Activated gamma-delta T cell (primary cell): ENCODE results near the gene BEND6.

Source experiments
- DNase-seq: peaks from one replicate; lab custom pipeline; 2025; lab: John Stamatoyannopoulos, UW

Gene BEND6

DNA sequence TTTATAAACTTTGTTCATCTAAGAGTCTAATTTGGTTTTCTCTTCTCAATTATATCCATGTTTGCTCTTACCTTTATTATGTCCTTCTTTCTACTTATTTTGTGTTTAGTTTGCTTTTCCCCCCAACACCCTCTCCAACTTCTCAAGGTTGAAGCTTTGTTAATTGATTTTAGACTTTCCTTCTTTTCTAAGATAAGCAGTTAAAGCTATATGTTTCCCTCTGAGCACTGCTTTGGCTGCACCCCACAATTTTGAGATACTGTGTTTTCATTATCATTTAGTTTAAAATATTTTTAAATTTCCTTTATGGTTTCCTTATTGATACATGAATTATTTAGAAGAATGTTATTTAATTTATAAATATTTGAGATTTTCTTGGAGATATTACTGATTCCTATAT lies 13.9 kb upstream of the BEND6 start:
- DNase-seq, result no peak

DNA sequence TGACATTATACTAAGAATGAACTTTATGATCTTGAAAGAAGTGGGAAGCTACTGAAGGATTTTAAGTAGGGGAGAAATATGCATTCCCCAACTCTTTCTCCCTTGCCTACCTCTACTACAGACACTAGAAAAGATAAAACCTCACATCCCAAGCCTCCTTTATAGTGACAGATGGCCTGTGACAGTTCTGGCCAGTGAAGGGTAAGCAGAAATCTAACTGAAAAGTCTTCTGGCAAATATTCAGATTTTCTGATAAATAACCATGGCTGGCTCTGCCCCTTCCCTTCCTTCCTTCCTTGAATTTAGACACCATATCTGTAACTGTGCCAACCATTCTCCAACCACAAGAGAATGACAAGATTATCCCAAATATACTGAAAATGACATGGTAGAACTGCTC lies 10.2 kb upstream of the BEND6 start:
- DNase-seq, result no peak

DNA sequence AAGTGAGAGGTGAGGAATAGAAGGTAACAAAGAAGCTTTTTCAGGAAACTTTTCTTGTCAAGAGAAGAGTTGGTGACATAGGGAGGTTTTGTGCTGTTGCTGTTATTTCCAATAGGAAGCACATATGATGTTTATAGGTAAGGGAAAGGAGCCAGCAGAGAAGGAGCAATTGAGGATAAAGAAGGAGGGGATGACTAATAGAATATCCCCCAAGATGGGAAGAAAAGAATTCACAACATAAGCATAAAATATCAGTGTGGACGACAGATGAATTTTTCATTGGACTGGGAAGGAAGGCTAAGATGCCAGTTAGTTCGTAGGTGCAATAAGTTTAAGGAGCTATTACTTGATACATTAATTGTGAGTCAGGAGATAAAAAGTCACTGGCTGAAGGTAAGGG lies 8.5 kb upstream of the BEND6 start:
- DNase-seq, result no peak

DNA sequence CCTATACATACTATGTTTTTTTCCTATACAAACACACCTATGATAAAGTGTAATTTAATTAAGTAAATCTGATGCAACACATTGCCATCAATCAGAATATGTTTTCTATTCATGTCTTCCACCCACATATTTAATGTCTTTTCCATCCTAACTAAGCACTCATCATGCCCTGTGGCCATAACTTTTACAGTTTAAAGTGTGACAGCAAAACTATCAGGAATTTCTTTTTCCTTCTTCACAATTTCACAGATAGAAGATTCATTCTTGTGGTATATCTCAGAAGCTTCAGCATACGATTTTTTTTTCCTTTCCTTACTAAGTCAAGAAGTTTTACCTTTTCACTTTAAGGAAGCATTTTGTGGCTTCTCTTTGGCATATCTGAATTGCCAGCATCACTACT lies 7.0 kb upstream of the BEND6 start:
- no peak for DNase-seq

DNA sequence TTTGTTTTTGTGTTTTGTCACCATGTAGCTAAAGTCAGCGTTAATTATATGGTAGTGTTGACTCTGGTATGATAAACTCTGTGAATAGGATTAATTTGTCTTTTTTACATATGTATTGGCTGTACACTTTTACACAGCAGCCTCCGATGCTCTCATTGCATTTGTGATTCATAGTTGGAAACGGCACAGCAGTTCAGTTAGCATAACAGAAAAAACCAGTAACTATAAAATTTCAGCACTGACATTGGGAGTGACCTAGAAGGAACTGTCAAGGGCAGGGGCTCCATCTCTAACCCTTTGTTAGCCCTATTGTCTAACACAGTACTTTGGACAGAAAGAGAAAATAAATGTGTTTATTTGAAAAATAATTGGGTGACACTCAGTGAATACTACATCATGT lies 5.6 kb upstream of the BEND6 start:
- no peak for DNase-seq

DNA sequence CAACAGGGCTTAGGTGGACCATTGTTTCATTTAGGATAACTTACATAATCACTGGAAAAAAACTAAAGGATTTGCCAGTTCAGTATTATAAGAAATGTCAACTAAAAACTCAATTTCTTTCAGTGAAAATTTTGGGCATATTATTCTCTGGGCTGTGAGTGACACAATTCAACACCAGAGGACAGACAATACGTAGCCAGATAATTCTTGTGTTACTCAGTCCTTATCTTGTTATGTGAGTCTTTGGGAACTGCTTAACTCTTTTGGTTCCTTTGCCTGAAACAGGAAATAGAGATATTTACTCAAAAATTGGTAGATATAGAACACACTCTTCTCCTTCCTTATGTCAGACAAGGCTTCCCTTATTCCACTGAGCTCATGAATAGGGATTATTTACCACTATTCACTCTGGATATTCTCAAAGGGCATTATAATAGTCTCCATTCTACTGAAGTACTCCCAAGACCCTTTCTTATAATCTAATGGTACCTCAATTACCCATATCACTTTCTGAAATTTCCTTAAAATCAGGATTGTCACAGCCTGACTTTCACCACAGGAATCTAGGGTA lies 4.9 kb upstream of the BEND6 start:
- no peak for DNase-seq

DNA sequence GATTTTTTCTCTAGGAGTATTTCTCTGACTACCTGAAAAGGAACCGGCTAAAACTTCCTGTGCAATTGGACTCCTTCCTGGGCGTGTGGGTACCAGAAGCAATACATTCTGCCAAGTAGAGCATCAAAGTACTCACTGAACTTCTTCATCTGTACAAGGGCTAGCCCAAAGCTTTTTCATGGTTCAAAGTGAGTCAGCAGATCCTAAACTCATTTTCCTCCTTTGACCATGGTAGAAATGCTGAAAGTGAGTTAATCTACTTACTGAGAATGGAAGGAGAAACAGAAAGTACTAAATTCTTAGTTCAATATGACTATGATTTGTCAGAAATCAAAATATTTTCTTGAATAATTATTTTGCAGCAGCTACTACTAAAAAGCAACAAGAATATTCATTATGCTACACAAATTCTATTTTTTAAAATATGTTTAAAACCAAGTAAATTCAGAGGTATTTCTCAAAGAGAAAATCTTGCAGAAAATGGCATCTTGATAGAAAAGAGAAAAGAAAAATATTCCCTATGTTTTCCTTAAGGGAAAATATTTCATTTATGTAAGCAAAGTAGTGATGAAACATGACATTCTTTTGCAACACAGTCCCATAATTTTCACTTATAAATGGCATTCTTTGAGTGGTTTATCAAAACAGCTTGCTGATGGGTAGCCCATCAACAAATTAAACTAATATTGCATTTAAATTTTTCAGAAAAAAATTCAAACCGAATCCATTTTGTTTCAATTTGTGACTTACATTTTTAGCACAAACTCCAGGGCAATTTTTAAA lies 3.7 kb upstream of the BEND6 start:
- DNase-seq, result no peak

DNA sequence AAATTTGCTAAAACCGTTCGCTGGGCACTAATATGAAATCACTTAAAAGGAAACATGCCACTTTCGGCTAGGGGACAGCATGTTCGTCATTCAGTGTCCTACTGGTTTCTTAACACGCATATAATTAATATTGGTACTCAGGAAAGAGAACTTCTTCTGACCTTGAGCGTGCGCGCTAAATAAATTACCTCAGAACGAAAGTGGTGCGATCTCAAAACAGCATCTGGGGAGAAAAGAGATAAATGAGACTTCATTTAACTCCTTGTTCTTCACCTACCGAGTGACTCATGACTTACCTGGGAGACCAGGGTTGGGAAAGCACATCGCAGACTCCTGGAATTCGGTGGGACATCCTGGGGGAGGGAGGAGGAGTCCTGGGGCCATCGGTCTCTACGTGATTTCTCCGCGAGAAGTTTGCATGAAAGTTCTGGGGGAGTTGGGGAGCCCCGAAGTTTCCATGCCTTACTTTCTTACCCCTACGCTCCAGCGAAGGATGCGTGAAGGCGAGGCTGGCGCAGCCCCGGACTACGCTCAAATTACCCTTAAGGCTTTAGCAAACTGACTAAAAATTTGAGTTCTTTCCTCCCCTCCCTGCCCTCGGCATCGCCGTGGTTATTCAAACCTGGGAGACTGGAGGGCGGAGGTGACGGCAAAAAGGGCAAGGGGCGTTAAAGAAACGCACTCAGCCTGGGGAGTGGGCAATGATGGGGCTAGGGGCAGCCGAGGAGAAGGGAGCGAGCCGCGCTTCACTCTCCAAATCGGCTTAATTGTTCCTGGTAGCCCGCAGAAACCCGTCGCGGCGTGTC lies 1.1 kb upstream of the BEND6 start:
- no peak for DNase-seq

DNA sequence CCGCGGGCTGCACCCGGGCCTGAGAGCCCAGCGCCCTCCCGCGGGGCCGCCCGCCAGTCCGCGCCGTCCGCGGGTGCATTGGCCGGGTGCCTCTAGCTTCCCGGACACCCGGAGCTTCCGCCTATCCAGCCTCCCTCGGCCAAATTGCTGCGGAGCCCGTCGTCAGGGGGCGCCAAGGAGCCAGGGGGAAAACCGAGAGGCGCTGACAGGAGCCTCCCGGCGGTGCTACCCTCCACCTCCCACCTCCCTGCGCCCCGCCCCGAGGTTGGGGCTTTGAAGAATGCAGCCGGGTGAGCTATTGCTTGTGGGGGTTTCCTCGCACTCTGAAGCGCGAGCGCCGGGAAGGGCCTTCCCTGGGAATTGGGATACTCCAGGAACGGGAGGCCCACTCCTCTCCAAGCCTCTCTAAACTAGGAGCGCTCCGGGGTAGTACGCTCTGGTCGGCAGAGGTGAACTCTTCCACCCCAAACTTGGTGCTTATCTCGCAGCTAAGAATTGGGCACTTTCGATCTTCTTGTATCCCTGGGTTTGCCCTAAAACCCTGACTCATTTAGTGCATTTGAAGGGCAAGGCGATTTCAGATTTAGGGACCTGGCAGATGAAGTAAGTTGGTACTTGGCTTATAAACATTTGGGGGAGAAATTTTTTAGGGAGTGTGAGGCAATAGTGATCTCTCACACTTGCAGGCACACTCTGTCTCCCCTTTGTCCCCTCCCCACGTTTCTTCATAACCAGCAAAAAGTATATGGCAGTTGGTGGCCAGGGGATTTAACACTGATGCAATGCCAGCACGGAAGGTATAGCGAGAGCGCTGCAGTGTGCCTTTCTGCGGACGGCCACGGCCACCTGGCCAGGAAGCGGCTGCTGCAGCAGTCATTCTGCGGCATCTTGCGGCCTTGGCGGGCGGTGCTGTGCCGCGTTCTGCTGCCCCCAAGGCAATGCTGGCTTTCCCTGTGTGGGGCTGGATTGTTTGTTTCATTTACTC lies 556 bp downstream of the BEND6 start:
- DNase-seq, result no peak

DNA sequence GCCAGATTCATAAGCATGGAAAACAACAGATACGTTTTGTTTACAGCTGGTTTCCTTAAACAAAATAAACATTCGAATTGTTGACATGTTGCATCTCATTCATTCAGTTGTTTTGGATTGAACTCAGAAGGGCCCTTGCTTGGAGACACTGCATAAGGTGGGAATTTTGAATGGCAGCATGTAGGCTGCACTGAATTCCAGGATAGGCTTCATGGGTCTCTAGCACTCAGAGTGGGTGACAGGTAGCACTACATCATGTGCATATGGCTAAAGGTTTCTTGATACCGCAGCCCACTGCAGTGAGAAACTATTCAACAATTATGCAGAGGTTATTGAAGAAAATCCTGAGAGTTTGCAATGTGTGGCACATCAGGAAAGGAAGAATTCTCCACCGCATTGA lies 1.6 kb downstream of the BEND6 start:
- DNase-seq, result no peak

DNA sequence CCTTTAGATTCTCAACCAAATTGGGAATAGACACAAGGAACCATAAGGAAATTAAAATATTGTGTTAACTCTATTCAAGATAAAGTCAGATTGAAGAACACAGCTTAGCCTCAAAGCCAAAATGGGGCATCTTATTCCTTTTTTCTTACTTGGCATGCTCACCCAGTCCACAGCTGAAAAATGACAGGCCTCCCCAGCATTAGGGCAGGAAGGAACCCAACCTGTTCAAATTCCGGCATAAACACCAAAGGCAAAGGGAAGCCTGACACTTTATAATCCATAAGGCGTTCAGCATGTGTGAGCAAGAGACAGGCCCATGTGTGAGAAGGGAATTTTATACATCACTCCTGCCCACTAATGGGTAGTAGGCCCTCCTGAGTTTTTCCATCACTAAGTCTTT lies 2.9 kb downstream of the BEND6 start:
- no peak for DNase-seq

DNA sequence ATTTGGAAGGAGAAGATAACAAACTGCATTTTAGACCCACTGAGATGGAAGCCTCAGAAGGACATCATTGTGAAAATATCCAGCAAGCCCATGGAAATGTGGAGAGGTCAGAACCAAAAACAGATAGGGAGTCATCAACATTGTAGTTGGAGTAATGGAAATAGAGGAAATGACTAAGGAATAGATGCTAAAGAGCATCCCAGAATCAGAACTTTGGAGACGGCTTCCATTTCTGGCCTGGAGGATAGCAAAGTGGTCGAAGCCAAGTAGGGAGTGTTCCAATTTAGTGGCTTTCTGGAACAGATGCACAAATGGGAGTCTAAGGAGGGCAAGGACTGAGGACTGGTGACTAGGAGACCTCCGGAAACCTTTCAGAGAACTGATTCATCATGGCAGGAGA lies 3.6 kb downstream of the BEND6 start:
- DNase-seq, result no peak

DNA sequence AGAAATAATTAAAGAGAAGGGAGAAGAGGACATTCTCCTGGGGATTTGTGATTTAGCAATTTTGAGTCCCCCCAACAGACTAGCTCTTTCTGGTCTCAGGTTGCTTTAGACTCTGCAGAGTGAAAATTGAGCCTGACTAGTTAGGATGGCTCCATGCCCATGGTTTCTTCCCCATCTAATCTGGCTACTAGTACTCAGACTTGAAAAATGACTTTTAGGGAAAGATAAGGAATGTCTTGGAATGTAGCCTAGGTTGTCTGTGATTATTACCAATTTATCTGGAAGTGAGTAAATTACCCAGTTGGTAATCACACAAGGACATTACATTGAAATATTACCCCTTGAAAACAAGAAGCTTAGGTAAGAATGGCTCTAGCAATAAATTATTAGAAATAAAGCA lies 4.2 kb downstream of the BEND6 start:
- DNase-seq, result no peak

DNA sequence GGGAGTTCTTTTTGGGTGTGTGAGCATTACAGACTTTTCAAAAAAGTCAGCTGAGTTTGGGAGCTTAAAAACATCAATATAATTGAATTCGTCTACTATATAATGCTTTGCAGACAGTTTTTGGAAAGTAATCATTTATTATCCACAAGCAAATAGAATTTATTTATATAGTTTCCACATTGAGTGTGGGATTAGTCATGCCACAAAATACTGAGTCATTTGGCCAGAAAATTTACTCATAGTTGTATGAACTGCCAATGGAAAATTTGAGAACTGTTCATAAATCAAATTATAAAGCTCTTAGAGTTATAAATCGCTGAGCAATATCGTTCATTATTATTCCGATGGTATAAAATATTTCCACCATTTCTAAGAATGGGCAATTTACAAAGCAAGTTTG lies 5.0 kb downstream of the BEND6 start:
- DNase-seq, result no peak

DNA sequence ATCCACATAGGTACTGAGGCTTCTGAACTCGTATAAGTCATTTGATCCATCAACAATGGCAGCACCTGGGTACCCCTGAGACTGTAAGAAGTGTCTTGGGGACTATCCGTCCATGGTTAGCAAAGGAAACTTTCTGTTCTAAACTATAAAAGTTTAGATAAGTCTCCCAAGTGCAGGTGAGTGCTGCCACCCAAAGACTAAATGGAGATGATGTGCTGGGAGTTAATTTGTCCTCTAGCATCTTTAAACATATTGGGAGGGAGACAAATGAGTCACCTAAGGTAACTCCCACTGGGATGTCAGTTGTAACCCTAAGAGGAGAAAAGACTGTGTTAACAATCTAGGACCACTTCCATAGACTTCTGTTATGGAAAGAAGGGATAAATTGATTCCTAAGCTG lies 6.2 kb downstream of the BEND6 start:
- no peak for DNase-seq

DNA sequence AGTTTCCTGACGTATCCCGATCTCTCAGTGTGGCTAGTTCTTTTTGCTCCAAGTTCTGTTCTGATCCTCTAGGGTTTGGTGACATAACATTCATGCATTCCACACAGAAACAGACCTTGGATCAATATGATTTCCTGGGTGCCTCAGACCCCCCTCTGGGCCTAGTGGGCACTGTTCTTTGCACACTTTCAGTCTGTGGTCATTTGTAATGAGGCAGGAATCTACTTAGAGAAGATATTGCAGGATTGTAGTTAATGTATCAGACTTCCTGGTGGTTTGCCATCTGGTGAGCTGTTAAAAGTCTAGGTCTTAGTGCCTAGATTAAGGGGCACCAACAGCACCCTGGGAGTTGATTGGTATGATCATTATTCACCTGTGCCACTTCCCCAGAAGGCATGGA lies 7.5 kb downstream of the BEND6 start:
- DNase-seq, result no peak

DNA sequence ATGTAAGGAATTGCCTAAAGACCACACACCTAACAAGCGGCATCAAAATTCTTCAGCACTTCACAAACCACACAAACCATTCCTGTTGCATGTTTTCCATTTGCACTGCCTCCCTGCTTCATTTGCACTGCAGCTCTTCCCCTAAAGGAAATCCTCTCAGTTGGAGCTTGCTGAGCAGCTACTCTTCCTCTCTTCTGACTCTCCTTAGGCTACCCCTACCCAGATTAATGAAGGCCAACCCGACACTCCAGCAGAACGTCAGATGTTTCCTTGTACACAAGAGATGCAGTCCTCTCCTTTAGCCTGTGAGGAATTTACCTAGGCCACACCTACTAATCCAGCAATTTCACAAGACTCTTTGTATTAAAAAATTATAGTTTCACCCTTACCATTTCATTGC lies 8.1 kb downstream of the BEND6 start:
- DNase-seq, result no peak

DNA sequence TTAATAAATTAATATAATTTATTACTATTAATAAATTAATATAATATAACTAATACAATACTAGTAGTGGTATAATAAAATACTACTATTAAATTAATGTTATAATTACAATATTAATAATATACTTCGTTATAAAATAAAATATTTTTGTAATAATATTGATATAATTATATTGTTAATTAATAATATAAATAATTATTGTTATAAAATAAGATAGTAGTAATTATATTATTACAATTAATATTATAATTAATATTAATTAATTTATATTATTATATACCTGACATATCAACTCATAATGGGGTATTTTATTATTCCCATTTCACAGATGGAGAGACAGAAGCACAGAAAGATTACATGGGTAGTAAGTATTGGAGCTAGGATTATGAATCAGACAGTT lies 8.9 kb downstream of the BEND6 start:
- DNase-seq, result no peak

DNA sequence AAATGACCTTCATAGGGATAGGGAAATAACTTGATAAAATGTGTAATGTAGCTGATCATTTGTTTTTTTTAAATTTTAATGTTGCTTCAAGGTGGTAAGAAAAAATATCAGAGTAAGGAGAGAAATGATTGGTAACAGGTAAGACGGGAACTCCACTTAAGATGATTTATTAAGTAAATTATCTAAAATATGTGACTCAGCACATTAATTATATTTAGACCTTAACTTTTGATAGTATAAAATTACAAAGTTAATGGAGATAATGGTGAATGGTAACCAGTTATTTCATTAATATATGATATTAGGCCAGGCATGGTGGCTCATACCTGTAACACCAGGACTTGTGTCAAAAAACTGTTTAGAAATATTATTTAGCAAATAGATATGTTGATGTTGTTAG lies 10.2 kb downstream of the BEND6 start:
- no peak for DNase-seq

DNA sequence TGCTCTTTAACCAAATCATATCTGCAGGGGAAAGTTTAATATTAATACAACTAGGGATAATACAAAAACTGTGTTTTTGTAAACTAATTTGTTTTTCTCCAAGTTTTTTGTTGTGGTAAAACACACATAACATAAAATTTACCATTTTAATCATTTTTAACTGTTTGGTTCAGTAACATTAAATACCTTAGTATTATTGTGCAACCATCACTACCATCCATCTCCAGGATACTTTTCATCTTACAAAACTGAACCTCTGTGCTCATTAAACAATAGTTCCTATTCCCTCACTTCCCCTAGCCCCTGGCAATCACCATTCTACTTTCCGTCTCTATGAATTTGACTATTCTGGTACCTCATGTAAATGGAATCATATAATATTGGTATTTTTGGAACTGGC lies 15.9 kb downstream of the BEND6 start:
- DNase-seq, result no peak

DNA sequence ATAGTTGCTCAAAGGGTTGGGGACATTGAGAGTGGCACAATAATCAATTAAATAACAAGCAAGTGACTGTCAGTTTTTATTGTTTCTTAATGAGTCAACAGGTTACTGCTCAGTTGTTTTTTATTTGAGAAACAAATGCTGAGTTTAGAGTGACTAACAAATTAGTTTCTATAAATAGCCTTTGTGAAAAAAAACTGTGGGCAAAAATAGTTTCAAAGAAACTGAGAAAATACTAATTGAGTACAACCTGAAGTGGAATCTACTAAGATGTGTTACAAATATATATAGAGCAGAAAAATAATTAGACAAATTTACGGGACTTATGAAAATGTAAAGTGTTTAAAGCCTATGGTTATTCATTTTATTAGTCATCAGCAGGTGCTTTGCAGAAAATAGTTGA lies 22.3 kb downstream of the BEND6 start:
- no peak for DNase-seq

DNA sequence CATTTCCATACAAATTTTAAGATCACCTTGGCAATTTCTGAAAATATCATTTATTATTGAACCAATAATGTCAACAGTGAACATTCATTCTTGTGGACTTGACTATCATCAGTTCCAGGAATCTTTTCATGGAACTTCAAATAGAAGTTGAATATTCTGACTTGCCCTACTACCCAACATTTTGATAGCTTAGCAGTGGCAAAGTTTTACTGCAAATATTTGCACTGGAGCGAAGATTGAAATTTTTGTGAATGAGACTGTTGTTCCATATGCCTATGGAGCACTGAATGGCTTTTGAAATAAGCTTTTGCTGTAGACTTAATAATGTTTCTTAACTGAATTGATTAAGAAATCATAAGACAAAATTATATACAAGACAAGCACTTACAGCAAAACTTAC lies 23.6 kb downstream of the BEND6 start:
- no peak for DNase-seq
